ENCODE measurements around the gene FAM83F.

FAM83F gene

DNA sequence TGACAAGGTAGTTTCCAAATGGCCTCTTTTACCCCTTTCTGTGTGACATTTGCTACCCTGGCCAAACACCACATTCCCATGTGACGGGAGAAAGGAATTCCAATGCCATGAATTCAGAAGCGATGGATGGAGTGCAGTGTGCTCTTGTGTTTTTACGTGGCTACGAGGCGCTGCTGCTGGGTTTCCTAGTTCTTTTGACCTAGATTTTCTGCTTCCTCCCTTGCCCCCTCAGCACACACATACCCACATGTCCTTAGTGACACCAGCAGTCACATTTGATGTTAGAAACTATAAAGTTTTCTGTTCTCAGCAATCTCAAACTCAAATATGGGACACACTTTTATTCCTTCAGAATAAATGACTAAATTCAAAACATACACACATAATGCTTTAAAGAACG is 42.4 kb upstream of the FAM83F start:
- TF ChIP-seq, protein P1, sequence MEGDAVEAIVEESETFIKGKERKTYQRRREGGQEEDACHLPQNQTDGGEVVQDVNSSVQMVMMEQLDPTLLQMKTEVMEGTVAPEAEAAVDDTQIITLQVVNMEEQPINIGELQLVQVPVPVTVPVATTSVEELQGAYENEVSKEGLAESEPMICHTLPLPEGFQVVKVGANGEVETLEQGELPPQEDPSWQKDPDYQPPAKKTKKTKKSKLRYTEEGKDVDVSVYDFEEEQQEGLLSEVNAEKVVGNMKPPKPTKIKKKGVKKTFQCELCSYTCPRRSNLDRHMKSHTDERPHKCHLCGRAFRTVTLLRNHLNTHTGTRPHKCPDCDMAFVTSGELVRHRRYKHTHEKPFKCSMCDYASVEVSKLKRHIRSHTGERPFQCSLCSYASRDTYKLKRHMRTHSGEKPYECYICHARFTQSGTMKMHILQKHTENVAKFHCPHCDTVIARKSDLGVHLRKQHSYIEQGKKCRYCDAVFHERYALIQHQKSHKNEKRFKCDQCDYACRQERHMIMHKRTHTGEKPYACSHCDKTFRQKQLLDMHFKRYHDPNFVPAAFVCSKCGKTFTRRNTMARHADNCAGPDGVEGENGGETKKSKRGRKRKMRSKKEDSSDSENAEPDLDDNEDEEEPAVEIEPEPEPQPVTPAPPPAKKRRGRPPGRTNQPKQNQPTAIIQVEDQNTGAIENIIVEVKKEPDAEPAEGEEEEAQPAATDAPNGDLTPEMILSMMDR (IDR thresholded peaks at IDR 0.05; ENCODE audit: extremely low read depth, insufficient read depth, missing control alignments), result no peak
- no peak for DNase-seq (ENCODE audit: low spot score)
- in situ Hi-C loops (cut with MboI; ENCODE audit: low pct_unique_long_range_greater_than_20kb, low sequenced_read_pairs, unreplicated experiment), result no loop called here

DNA sequence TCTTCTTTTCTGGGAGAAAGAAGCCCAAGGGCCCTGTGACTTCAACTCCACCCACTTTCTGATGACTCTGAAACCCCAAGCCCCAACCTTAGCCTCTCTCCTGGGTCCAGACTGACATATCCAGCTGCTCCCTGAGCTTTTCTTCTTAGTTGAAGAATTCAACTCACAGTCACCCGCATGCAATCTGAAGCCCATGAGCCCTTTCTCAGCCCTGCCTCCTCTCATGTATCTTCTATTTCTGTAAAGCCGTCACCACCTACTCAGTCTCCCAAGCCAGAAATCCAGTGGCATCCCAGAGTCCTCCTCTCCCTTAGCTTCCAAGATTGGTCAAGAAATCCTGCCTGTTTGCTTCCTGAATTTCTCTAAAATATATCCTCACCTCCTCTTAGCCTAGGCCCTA is 41.7 kb upstream of the FAM83F start:
- in situ Hi-C loops (cut with MboI; ENCODE audit: low pct_unique_long_range_greater_than_20kb, low sequenced_read_pairs, unreplicated experiment), result no loop called here
- DNase-seq (ENCODE audit: low spot score), result no peak
- TF ChIP-seq, protein P1 (IDR thresholded peaks at IDR 0.05; ENCODE audit: extremely low read depth, insufficient read depth, missing control alignments), result no peak

DNA sequence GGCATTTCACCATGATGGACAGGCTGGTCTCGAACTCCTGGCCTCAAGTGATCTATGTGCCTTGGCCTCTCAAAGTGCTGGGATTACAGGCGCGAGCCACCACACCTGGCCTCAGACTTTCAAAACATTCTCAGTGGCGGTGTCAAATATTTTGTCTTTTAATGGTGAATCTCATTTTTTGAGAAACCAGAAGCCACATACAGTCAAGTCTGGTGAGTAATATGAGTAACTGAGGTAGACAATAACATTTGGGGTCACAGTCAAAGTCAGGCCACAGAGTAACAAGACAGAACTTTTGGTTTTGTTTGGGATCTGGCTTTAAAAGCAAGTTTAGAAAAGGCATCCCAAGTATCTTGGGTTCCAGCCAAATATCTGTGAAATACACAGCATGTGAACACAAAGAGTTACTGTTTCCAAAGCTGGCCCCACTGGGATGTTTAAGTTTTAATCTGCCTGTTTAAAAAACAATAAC is 40.1 kb upstream of the FAM83F start:
- TF ChIP-seq, protein P1 (IDR thresholded peaks at IDR 0.05; ENCODE audit: extremely low read depth, insufficient read depth, missing control alignments), result no peak
- DNase-seq (ENCODE audit: low spot score), result no peak
- in situ Hi-C loops (cut with MboI; ENCODE audit: low pct_unique_long_range_greater_than_20kb, low sequenced_read_pairs, unreplicated experiment), result no loop called here

DNA sequence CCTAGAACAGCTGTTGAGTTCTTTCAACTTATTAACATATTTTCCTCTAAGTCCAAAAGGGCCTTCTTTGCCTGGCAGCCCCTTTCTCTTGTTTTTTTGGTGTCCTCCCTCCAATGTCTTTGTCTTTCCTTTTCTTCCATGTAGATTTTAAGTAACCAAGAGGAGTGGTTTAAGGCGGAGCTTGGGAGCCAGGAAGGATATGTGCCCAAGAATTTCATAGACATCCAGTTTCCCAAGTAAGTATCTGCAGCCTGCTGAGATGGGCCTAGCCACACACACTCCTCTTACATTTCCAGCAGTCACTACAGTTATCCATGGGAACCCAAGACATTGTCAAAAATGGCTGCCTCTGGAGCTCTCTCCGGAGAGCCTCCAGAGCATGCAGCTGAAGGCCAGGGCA is 39.1 kb upstream of the FAM83F start:
- TF ChIP-seq, protein P1 (IDR thresholded peaks at IDR 0.05; ENCODE audit: extremely low read depth, insufficient read depth, missing control alignments), result no peak
- DNase-seq (ENCODE audit: low spot score), result no peak
- in situ Hi-C loops (cut with MboI; ENCODE audit: low pct_unique_long_range_greater_than_20kb, low sequenced_read_pairs, unreplicated experiment), result no loop called here

DNA sequence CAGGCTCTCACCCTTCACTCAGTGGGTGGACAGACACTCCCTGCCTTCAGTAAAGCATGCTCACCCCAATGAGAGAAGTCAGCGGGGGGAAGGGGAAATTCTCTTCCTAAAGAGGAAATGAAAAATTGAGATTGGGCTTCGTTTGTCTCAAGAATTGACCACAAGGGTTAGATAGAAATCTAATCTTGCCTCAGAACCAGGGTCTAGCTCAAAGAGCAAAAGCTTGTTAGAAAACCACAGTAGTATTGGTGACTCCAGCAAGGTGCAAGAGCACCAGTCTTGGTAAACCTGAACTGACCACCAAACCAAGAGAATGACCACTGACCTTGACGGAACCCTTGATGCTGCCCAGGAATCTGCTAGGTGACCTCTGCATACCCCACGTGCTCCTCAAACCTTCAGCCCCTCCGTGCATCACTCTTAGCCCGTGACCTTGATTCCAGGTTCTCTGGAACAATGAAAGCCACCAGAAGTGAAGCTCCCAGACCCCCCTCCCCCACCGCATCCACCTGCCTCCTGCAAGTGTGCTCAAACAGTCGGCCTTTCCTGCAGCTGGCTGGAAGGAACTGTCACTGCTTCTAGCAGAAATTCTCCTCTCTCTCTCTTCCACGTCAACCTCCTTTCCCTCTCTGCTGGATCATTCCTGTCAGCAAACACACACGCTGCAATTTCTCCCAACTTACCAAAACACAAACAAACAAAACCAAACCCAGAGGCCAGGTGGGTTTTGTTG is 37.7 kb upstream of the FAM83F start:
- peak; percentile 45 for DNase-seq (ENCODE audit: low spot score)
- TF ChIP-seq, protein P1 (IDR thresholded peaks at IDR 0.05; ENCODE audit: extremely low read depth, insufficient read depth, missing control alignments), result no peak
- in situ Hi-C loops (cut with MboI; ENCODE audit: low pct_unique_long_range_greater_than_20kb, low sequenced_read_pairs, unreplicated experiment), result no loop called here

DNA sequence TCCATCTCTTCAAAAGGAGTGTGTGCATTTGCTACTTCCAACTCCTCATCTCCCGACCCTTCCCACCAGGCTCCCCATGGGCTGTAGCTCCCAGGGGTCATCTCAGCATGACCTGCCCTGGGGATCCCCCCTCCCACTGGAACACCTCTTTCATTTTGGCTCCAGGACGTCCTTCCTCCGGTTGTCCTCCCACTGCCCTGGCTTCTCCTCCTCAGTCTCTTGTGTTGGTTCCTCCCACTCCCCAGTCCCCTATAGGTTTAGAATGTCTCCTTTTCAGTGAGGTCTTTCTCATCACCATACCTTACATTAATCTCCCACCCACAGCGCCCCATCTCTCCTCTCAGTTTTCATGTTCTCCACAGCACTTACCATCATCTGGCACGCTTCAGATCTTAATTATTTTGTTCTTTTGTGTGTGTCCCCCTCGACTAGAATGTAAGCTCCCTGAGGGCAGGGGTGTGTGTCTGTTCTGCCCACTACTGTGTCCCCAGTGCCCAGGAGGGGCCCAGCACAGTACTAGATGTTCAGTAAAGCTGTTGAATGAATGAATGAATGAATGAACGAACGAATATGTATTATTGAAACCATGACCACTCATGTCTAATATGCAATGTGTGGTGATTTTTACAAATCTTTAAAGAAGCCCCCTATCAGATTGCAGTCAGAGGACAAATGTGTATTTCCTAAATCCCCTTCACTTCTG is 36.6 kb upstream of the FAM83F start:
- no peak for DNase-seq (ENCODE audit: low spot score)
- in situ Hi-C loops (cut with MboI; ENCODE audit: low pct_unique_long_range_greater_than_20kb, low sequenced_read_pairs, unreplicated experiment), result no loop called here
- TF ChIP-seq, protein P1 (IDR thresholded peaks at IDR 0.05; ENCODE audit: extremely low read depth, insufficient read depth, missing control alignments), result no peak

Measured in GM13977 (cell line).